Testis (tissue), 3 donors: ENCODE data around the gene GCFC2. TPM values are rescaled to one million over a fixed set of nuclear protein-coding genes. Genes with fewer than 3 reads are reported as not detected.
"Not testable (repeated sequence)": the region's sequence is repeated elsewhere in the genome, so short reads cannot be mapped to it uniquely, and the experiment has no call there.

Experiments used
- DNase-seq: peaks from one replicate; pipeline ENCODE4 v3.0.0-alpha.2; 2019
- H3K27ac ChIP-seq, 2 donors: fragments of 200-600 bp; sonication (generic); one replicate each; pipeline ENCODE4 v1.5.1; 2019
- H3K27me3 ChIP-seq: fragments of 200-600 bp; sonication (generic); one replicate; pipeline ENCODE4 v1.5.1; 2019
- H3K36me3 ChIP-seq: fragments of 200-600 bp; sonication (generic); one replicate; pipeline ENCODE4 v1.5.1; 2017; ENCODE audit warnings: low read depth; ENCODE audit errors: missing control alignments
- H3K4me1 ChIP-seq: fragments of 200-600 bp; sonication (generic); one replicate; pipeline ENCODE4 v1.5.1; 2019
- H3K4me3 ChIP-seq, 2 donors: fragments of 200-600 bp; sonication (generic); one replicate each; pipeline ENCODE4 v1.5.1; 2017 to 2019
- H3K9me3 ChIP-seq: fragments of 200-600 bp; sonication (generic); one replicate; pipeline ENCODE4 v1.5.1; 2017
- CTCF ChIP-seq, 3 experiments: fragments of 450-650 bp in 2 of 3; fragments of 200-600 bp in 1 of 3; sonication (generic) in 1 of 3; IDR thresholded peaks; one replicate each; pipeline ENCODE4 v1.5.1; 2016 to 2019; ENCODE audit warnings: antibody characterized with exemption in 3 of 3, mild to moderate bottlenecking in 2 of 3, moderate library complexity in 1 of 3
- POLR2A ChIP-seq: fragments of 450-650 bp; IDR thresholded peaks from one replicate; pipeline ENCODE4 v1.6.1; 2017; ENCODE audit warnings: antibody characterized with exemption, mild to moderate bottlenecking, moderate library complexity
- WGBS, 2 donors: methylation state at CpG; one replicate each; pipeline ENCODE4 v1.1.5; 2018; 5-methylcytosine and 5-hydroxymethylcytosine counted together
- intact Hi-C: fragments of 100-400 bp; cut with DNase I; formaldehyde crosslinking; loops from one replicate; pipeline ENCODE4 v1.15.1; 2023; ENCODE audit warnings: low total_unique reads
- polyA plus RNA-seq: library from polyadenylated mRNA; stranded (reverse); fragments of 350-450 nt; fragmentation: Illumina TruSeq; extraction: RNeasy Lipid Tissue Mini Kit (QIAGEN cat#74804); gene quantifications from one replicate; pipeline ENCODE4 v1.2.3, GENCODE V29; 2014; ENCODE audit warnings: low read depth, low replicate concordance; ENCODE audit not compliant: insufficient read depth
- total RNA-seq, 2 donors: library from RNA; depleted of rRNA; stranded (reverse); fragments of >200 nt; gene quantifications; one replicate each; pipeline ENCODE4 v1.2.3, GENCODE V29; 2016

The GCFC2 gene
- total and polyA plus RNA-seq, 3 donors from 2014 or later, result 19.2 to 40.4 (median 33.0) TPM

GRCh38 chr2:75719616-75720015, 8.9 kb upstream of the GCFC2 start:
- intact Hi-C loops, result no loop called here
- WGBS, 2 donors, result 88 to 98% methylated on average over 1 of the region's 1 CpG
- no peaks in the 10 kb centered on the region for H3K27me3 ChIP-seq
- no peaks in the 10 kb centered on the region for H3K9me3 ChIP-seq
- no peak for DNase-seq
- H3K4me3 ChIP-seq, result no peak overlapping the region
- no peaks in the 10 kb centered on the region for H3K36me3 ChIP-seq
- H3K4me1 ChIP-seq, result no peaks in the 10 kb centered on the region
- H3K27ac ChIP-seq, result no peak overlapping the region
- no peak for TF ChIP-seq CTCF (IDR thresholded peaks at IDR 0.05)
- no peak for TF ChIP-seq POLR2A

DNA sequence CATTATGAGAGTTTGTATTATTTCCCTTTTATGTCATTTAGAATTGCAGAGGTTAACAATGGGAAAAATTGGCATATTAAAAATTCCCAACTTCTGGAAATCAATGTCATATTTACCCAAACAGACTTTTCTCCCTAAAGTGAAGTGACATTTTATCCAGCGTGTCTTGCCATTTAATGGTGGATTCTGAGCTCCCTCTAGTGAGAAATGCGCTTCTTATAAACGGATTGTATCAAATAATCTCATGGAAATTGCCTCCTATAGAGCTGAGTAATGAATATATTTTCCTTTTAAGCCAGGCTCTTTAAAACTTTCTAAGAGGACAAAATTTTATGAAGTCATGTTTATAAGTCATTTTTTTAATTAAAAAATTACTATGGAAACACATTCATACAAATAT, 5.7 kb upstream of the GCFC2 start:
- intact Hi-C loops, result no loop called here
- 44 to 58% methylated on average over 3 of the region's 3 CpGs for WGBS, 2 donors
- DNase-seq, result no peak
- H3K4me1 ChIP-seq, result no peaks in the 10 kb centered on the region
- H3K27ac ChIP-seq, result no peak overlapping the region
- H3K27me3 ChIP-seq, result no peaks in the 10 kb centered on the region
- H3K4me3 ChIP-seq, result no peak overlapping the region
- H3K36me3 ChIP-seq, result no peaks in the 10 kb centered on the region
- no peaks in the 10 kb centered on the region for H3K9me3 ChIP-seq
- TF ChIP-seq CTCF (IDR thresholded peaks at IDR 0.05) (no peak), POLR2A (no peak)

GRCh38 chr2:75711590-75711989, 875 bp upstream of the GCFC2 start:
- 80 to 99% methylated on average over 10 of the region's 31 CpGs for WGBS, 2 donors

DNA sequence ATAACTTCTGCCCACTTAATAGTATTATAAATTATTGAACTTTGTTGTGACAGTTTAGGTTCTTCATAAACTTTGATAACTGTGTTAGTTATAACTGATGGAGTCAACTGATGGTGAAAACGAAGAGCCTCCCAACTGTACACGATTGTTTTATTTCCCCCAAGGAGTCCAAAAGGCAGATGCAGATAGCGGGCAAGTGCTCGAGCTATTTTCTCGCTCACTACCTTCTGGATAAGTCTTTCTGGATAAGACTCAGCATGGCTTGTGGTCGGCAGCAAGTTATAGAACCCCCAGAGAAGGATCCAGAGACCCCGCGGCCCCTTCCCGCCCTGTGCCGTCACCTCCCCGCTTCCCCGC, 517 bp downstream of the GCFC2 start:
- WGBS, 2 donors, result 0 to 1% methylated on average over 7 to 12 of the region's 12 CpGs
- Histone ChIP-seq H3K9me3 (no peaks in the 10 kb centered on the region), H3K4me1 (peaks cover 6% of the 10 kb centered on the region), H3K27ac (peak overlapping the region; percentile 94 to 97), H3K27me3 (no peaks in the 10 kb centered on the region), H3K36me3 (no peaks in the 10 kb centered on the region), H3K4me3 (peak overlapping the region; percentile 81 to 96)
- intact Hi-C loops, result no loop called here
- TF ChIP-seq CTCF (IDR thresholded peaks at IDR 0.05) (no peak), POLR2A (no peak)
- DNase-seq, result no peak

More at GRCh38 chr2:75711590-75711989, 875 bp upstream of the GCFC2 start:
- intact Hi-C loops, H3K9me3 ChIP-seq, H3K36me3 ChIP-seq, DNase-seq, H3K4me1 ChIP-seq, H3K27me3 ChIP-seq: not testable (repeated sequence)
- H3K27ac ChIP-seq, result peak overlapping the region; percentile 94 to 97
- peak overlapping the region; percentile 81 to 96 for H3K4me3 ChIP-seq

DNA sequence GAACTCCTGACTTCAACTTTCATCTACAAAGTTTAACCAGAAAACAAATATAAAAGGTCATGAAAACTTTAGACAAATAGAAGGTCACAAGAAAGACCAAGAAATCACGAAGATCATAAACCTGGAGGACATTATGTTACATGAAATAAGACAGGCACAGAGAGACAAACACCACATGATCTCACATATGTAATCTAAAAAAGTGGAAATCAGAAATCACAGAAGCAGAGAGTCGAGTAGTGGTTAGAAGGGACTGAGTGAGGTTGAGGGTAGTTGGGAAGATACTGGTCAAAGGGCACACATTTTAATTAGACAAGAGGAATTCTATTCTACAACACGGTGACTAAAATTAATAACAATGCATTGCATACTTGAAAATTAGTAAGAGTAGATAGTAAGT, 1.4 kb downstream of the GCFC2 start:
- Histone ChIP-seq H3K36me3 (no peaks in the 10 kb centered on the region), H3K9me3 (no peaks in the 10 kb centered on the region), H3K4me3 (no peak overlapping the region), H3K27ac (no peak overlapping the region), H3K4me1 (peaks cover 6% of the 10 kb centered on the region), H3K27me3 (no peaks in the 10 kb centered on the region)
- intact Hi-C loops, result no loop called here
- TF ChIP-seq POLR2A (no peak), CTCF (IDR thresholded peaks at IDR 0.05) (no peak)
- DNase-seq, result no peak
- 23 to 28% methylated on average over 3 of the region's 3 CpGs for WGBS, 2 donors
